C4-2B (cell line): ENCODE data around the gene SHBG.

ENCODE experiments used
- H3K27ac ChIP-seq: fragments of 450-650 bp; 2 replicates; pipeline ENCODE4 v1.5.1; 2017
- ZFX ChIP-seq: fragments of 450-650 bp; IDR thresholded peaks from 2 replicates; pipeline ENCODE4 v1.6.1; 2017
- TF ChIP-seq, protein P1 (sequence below): fragments of 450-650 bp; conservative IDR thresholded peaks from 2 replicates; pipeline ENCODE4 v1.5.1; 2017; ENCODE audit warnings: mild to moderate bottlenecking

SHBG gene, protein sequence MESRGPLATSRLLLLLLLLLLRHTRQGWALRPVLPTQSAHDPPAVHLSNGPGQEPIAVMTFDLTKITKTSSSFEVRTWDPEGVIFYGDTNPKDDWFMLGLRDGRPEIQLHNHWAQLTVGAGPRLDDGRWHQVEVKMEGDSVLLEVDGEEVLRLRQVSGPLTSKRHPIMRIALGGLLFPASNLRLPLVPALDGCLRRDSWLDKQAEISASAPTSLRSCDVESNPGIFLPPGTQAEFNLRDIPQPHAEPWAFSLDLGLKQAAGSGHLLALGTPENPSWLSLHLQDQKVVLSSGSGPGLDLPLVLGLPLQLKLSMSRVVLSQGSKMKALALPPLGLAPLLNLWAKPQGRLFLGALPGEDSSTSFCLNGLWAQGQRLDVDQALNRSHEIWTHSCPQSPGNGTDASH

DNA sequence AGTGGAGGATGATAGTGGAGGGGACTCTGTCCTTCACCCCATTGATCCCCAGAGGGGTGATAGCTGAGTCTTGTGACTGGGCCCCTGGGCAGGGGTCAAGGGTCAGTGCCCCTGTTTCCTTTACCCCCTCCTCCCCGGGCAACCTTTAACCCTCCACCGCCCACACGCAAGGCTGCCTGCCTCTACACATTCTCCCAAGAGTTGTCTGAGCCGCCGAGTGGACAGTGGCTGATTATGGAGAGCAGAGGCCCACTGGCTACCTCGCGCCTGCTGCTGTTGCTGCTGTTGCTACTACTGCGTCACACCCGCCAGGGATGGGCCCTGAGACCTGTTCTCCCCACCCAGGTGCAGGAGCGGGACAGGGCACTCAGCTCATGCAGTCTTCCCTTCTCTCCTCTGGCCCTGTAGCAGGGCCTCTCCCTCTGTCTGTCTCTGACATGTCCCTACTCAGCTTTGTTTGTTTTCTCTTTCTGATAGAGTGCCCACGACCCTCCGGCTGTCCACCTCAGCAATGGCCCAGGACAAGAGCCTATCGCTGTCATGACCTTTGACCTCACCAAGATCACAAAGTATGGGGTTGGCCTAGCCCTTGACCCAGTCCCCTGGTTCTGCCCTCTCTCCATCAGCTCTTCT is at the start of gene SHBG:
Gene SHBG (plus strand): TSS at position 197 of the 633 bp plus-strand sequence. CDS start 38 bp downstream, at position 235.
- no peak within 1 kb of the TSS for H3K27ac ChIP-seq
- no peak for TF ChIP-seq ZFX
- TF ChIP-seq, protein P1, sequence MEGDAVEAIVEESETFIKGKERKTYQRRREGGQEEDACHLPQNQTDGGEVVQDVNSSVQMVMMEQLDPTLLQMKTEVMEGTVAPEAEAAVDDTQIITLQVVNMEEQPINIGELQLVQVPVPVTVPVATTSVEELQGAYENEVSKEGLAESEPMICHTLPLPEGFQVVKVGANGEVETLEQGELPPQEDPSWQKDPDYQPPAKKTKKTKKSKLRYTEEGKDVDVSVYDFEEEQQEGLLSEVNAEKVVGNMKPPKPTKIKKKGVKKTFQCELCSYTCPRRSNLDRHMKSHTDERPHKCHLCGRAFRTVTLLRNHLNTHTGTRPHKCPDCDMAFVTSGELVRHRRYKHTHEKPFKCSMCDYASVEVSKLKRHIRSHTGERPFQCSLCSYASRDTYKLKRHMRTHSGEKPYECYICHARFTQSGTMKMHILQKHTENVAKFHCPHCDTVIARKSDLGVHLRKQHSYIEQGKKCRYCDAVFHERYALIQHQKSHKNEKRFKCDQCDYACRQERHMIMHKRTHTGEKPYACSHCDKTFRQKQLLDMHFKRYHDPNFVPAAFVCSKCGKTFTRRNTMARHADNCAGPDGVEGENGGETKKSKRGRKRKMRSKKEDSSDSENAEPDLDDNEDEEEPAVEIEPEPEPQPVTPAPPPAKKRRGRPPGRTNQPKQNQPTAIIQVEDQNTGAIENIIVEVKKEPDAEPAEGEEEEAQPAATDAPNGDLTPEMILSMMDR: no peak

DNA sequence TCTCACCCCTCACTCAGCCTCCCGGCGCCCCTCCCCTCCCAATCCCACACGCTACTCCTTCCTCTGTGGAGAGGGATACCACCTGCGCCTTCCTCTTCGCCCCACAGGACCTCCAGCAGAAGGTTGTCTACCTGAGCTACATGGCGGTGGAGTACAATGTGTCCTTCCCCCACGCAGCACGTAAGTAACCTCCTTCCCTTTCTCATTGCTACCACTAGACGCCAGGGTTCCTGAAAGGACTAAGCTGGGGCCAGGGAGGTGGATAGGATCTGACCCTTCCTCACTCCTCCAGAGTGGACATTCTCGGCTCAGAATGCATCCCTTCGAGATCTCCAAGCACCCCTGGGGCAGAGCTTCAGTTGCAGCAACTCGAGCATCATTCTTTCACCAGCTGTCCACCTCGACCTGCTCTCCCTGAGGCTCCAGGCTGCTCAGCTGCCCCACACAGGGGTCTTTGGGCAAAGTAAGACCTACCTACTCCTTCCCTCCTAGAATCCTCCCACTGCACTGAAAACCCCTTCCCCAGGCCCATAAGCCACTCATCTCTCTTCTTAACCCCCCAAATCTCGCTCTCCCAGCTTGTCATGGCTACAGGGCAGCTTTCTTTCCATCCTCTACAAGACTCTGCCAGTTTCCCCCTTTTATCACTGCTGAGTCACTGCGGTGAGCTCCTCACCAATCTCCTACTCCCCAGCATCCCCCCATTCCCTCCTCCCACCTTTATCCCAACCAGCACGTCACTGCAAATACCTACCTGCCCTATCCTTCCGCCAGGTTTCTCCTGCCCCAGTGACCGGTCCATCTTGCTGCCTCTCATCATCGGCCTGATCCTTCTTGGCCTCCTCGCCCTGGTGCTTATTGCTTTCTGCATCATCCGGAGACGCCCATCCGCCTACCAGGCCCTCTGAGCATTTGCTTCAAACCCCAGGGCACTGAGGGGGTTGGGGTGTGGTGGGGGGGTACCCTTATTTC is 49.0 kb upstream of the SHBG start:
- TF ChIP-seq, protein P1: no peak
- TF ChIP-seq ZFX: no peak
- H3K27ac ChIP-seq: peak overlapping the region; percentile 100

DNA sequence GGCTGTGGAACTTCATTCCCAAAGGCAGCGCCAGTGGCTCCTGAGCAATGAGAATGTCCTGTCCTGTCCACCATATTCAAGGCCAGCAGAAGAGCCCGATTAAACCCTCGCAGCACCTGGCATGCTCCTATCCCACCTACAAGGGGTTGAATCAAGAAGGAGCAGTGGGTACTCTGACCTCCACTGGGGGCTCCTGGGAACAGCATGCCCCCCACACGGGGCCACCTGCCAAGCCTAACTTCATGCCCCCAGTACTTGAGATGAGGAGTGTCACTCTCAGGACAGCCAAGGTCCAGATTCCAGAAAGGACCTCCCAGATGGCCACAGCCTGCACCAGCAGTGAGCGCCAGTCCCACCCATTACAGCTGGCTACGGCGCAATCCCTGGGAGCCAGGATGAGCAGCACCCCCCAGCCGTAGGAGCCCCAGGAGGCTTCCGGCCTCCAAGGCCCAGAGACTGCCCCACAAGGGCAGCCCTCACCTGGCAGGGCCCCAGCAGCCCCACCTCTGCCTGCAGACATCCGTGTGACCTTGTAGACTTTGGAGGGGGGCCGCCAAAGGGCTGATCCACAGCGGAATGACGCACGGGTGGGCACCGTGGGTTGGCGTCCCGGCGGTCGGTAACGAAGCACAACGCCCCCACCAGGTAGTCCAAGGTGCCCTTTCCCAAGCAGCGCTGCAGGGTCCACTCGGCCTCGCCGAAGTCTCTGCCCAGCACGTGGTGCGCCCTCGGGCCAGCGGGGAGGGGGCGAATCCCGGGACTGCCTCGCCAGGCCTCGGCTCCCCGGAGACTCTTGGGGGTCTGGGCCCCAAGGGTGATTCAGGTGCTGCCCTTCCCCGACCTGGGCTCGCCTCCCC is 47.3 kb upstream of the SHBG start:
- H3K27ac ChIP-seq: peak overlapping the region; percentile 100
- TF ChIP-seq ZFX: no peak
- TF ChIP-seq, protein P1: no peak; the same call in 1 of the 2 replicates

DNA sequence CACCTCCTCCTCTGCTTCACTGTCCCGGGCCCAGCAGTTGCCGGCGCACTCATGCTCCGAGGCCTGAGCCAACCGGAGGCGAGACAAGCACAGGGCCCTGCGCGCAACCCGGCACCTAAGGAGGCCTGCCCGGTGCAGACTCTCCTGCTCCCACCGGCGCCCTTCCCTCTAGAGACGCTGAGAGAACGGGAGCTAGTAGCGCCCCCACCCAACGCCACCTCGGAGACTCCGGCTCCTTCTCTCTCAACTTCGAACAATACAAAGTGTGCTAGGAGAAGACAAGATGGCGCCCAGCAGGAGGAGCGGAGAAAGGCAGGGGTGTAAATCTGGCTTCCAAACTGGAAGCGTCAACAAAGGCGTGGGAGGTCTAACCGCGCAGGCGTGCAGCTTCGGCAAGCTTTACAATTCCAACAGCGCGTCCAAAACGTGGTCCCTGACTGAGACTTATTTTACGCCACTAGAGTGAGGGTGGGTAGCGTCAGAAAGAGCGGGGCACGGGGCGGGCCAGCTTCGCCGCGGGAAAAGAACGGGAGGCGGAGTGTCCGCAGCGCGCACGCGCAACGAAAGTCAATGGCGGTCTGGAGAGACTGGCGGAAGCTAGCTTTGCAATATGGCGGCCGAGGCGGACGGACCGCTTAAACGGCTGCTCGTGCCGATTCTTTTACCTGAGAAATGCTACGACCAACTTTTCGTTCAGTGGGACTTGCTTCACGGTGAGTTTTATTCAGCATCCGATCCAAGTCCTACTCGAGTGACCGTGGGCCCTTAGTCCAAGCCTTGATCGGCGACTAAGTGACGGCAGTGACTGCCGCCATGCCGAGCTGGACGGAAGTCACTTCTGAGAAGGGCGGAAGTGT is 46.5 kb upstream of the SHBG start, which contains the start of gene MPDU1:
Gene MPDU1 (plus strand): TSS at position 600 of the 857 bp plus-strand sequence. CDS start 11 bp downstream, at position 611.
- TF ChIP-seq, protein P1: no peak
- peak; percentile 92; the same call in 1 of the 2 replicates for TF ChIP-seq ZFX
- H3K27ac ChIP-seq: peak within 1 kb of the TSS; percentile 100

DNA sequence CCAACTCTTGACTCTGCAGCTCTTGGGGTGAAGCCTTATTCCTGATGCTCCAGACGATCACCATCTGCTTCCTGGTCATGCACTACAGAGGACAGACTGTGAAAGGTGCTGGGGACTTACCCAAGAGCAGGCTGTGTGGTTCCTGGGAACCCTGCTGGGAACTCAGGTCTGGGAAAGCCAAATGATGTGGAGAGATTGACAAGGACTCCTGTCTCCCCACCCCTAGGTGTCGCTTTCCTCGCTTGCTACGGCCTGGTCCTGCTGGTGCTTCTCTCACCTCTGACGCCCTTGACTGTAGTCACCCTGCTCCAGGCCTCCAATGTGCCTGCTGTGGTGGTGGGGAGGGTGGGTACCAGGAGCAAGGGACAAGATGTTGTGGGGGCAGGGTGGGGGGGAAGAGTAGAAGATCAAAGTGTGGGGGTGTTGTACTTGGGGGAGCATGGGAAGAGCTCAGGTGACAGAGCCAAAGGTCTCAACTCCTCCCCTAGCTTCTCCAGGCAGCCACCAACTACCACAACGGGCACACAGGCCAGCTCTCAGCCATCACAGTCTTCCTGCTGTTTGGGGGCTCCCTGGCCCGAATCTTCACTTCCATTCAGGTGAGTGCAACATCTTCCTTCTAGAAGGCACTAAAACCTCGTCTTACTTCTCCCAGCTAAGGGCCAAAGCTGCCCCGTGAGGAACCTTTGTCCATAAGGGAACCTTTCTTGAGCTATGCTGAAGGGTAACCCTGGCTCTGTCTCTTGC is 43.1 kb upstream of the SHBG start:
- no peak overlapping the region for H3K27ac ChIP-seq
- TF ChIP-seq ZFX: no peak
- TF ChIP-seq, protein P1: no peak; the same call in 1 of the 2 replicates
